ENCODE results near the gene ZDBF2.
"Not testable (repeated sequence)": the region's sequence is repeated elsewhere in the genome, so short reads cannot be mapped to it uniquely, and the experiment has no call there.

ZDBF2 gene

GRCh38 chr2:206289391-206289790, 14.9 kb downstream of the ZDBF2 start:
- Histone ChIP-seq H3K9me3 (ENCODE audit: severe bottlenecking) (peaks cover 8% of the 10 kb centered on the region), H3K27ac (no peak overlapping the region), H3K27me3 (ENCODE audit: insufficient read depth, low read depth, severe bottlenecking) (no peaks in the 10 kb centered on the region), H3K4me3 (ENCODE audit: low read depth, low read length) (no peak overlapping the region), H3K36me3 (peaks cover 10% of the 10 kb centered on the region)
- TF ChIP-seq CTCF (IDR thresholded peaks at IDR 0.05; ENCODE audit: low read depth, low read length): no peak
- DNase-seq: no peak

DNA sequence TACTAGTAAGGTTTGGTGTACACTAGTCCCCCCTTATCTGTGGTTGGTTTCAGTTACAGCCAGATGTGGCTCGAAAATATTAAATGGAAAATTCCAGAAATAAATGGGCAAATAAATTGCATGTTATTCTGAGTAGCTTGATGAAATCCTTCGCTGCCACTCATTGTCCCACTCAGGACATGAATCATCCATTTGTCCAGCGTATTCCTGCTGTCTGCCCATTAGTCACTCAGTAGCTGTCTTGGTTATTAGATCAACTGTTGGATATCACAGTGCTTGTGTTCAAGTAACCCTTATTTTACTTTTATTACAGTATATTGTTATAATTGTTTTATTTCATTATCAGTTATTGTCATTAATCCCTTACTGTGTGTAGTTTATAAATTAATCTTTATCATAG, 21.7 kb downstream of the ZDBF2 start:
- no peak for TF ChIP-seq CTCF (IDR thresholded peaks at IDR 0.05; ENCODE audit: low read depth, low read length)
- no peak for DNase-seq

GRCh38 chr2:206299608-206300007, 25.1 kb downstream of the ZDBF2 start:
- H3K9me3 ChIP-seq (ENCODE audit: severe bottlenecking); H3K4me3 ChIP-seq (ENCODE audit: low read depth, low read length); DNase-seq; H3K27ac ChIP-seq; H3K27me3 ChIP-seq (ENCODE audit: insufficient read depth, low read depth, severe bottlenecking): not testable (repeated sequence)
- peaks cover 25% of the 10 kb centered on the region for H3K36me3 ChIP-seq

More for the DNA sequence above, 21.7 kb downstream of the ZDBF2 start:
- Histone ChIP-seq H3K27me3 (ENCODE audit: insufficient read depth, low read depth, severe bottlenecking) (no peaks in the 10 kb centered on the region), H3K9me3 (ENCODE audit: severe bottlenecking) (no peaks in the 10 kb centered on the region), H3K36me3 (peaks cover 22% of the 10 kb centered on the region), H3K27ac (no peak overlapping the region), H3K4me3 (ENCODE audit: low read depth, low read length) (no peak overlapping the region)

DNA sequence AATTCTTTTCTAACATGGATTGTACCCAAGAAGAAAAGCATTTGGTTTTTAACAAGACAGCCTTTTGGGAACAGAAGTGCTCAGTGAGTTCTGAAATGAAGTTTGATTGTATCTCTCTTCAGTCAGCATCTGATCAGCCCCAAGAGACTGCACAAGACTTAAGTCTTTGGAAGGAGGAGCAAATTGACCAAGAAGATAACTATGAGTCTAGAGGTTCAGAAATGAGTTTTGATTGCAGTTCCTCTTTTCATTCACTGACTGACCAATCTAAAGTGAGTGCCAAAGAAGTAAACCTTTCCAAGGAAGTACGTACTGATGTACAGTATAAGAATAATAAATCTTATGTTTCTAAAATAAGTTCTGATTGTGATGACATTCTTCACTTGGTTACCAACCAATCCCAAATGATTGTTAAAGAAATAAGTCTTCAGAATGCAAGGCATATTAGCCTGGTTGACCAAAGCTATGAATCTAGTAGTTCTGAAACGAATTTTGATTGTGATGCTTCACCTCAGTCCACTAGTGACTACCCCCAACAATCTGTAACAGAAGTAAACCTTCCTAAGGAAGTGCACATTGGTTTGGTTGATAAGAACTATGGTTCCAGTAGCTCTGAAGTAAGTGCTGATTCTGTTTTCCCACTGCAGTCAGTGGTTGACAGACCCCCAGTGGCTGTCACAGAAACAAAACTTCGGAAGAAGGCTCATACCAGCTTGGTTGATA, 31.2 kb downstream of the ZDBF2 start:
- DNase-seq: no peak
- Histone ChIP-seq H3K27ac (no peak overlapping the region), H3K9me3 (ENCODE audit: severe bottlenecking) (no peaks in the 10 kb centered on the region), H3K4me3 (ENCODE audit: low read depth, low read length) (no peak overlapping the region), H3K36me3 (peaks cover 36% of the 10 kb centered on the region), H3K27me3 (ENCODE audit: insufficient read depth, low read depth, severe bottlenecking) (no peaks in the 10 kb centered on the region)
- TF ChIP-seq CTCF (IDR thresholded peaks at IDR 0.05; ENCODE audit: low read depth, low read length): no peak

DNA sequence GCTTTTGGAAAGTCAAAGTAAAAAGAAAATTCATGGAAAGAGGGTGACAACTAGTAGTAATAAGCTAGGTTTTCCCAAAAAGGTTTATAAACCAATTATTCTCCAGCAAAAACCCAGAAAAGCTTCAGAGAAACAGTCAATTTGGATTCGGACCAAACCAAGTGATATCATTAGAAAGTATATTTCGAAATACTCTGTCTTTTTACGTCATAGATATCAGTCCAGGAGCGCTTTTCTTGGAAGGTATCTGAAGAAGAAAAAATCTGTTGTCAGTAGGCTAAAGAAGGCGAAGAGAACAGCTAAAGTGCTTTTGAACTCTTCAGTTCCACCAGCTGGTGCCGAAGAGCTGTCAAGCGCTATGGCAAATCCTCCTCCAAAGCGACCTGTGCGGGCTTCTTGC, 36.6 kb downstream of the ZDBF2 start:
- Histone ChIP-seq H3K27me3 (ENCODE audit: insufficient read depth, low read depth, severe bottlenecking) (no peaks in the 10 kb centered on the region), H3K27ac (no peak overlapping the region), H3K9me3 (ENCODE audit: severe bottlenecking) (no peaks in the 10 kb centered on the region), H3K36me3 (peaks cover 14% of the 10 kb centered on the region), H3K4me3 (ENCODE audit: low read depth, low read length) (no peak overlapping the region)
- TF ChIP-seq CTCF (IDR thresholded peaks at IDR 0.05; ENCODE audit: low read depth, low read length): no peak
- no peak for DNase-seq

- no peak for TF ChIP-seq CTCF (IDR thresholded peaks at IDR 0.05; ENCODE audit: low read depth, low read length)
- Histone ChIP-seq H3K4me3 (ENCODE audit: low read depth, low read length) (no peak overlapping the region), H3K36me3 (peaks cover 6% of the 10 kb centered on the region), H3K9me3 (ENCODE audit: severe bottlenecking) (peaks cover 4% of the 10 kb centered on the region), H3K27me3 (ENCODE audit: insufficient read depth, low read depth, severe bottlenecking) (no peaks in the 10 kb centered on the region), H3K27ac (no peak overlapping the region)
- DNase-seq: no peak
Measured at GRCh38 chr2:206316141-206316540, 41.7 kb downstream of the ZDBF2 start.
